GM18498 (cell line): Measurements from ENCODE around the gene ABHD14A.

ENCODE experiments used
- ATAC-seq: cut with Tn5 transposase; IDR thresholded peaks from one replicate; pipeline ENCODE4 v1.9.1; 2021; ENCODE audit warnings: mild to moderate bottlenecking, moderate library complexity; ENCODE audit not compliant: unreplicated experiment

ABHD14A gene

GRCh38 chr3:52013802-52014598 lies 39.1 kb downstream of the ABHD14A start:
- no peak for ATAC-seq

- ATAC-seq = no peak
Observed at GRCh38 chr3:52014613-52015012, 39.7 kb downstream of the ABHD14A start.

DNA sequence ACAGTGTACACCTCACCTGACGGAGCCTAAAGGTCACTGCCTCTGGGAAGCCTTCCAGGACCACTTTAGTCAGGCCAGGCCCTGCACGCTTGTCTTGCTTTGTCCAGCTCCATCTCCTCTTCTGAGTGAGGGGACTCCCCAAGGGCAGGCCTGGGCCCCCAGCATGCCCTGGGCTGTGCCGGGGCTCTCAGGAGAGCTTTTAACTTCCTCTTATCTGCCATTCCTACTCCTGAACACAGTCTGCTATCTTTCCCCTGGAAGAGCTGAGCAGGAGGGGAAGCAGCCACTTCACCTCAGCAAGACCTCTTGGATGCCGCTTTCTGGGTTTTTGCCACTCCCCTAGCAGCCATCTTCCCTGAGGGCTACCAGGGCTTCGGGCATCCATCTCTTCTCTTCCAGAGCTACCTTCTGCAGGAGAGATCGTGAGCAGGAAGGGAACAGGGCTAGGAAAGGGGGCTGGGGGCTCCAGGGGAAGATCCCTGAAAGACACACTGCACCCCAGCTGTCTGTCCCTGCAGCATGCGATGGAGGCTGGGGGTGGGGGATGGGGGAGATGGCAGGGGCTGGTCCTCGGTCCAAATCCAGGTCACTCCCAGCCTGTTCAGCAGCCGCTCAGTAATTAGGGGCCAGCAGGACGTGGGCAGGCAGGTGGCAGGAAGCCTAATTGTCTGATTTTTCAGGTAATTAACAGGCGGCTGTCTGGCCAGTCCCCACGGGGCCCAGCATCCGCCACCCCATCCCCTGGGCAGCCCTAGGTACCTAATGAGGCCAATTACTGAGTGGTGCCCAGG lies 40.8 kb downstream of the ABHD14A start:
- ATAC-seq = no peak

- no peak for ATAC-seq
Observed at GRCh38 chr3:52017586-52017985, 42.7 kb downstream of the ABHD14A start.

DNA sequence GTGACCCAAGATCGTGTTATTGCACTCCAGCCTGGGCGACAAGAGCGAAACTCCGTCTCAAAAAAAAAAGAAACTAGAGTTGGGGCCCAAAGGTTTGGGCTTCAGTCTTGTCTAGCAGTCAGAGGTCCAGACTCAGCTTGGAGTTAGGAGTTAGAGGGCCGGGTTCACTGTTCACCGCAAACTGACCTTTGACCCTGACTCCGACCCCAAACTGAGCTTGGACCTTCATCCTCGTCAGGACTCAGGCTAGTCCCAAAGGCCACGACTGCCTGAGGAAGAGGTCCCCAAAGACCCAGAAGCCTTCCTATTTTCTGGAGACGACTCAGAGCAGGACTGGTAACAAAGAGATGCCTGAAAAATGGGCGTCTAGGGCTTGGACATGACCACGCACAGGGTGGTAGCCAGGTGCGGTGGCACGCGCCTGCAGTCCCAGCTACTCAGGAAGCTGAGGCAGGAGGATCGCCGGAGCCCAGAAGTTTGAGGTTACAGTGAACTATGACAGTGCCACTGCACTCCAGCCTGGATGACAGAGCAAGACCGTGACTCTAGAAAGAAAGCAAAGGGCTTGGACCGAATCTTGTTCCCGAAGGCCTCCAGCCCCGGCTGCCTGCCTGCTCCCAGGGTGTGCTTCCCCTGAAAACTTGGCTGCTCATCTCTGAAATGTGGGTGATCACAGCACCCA lies 43.6 kb downstream of the ABHD14A start:
- ATAC-seq = no peak

DNA sequence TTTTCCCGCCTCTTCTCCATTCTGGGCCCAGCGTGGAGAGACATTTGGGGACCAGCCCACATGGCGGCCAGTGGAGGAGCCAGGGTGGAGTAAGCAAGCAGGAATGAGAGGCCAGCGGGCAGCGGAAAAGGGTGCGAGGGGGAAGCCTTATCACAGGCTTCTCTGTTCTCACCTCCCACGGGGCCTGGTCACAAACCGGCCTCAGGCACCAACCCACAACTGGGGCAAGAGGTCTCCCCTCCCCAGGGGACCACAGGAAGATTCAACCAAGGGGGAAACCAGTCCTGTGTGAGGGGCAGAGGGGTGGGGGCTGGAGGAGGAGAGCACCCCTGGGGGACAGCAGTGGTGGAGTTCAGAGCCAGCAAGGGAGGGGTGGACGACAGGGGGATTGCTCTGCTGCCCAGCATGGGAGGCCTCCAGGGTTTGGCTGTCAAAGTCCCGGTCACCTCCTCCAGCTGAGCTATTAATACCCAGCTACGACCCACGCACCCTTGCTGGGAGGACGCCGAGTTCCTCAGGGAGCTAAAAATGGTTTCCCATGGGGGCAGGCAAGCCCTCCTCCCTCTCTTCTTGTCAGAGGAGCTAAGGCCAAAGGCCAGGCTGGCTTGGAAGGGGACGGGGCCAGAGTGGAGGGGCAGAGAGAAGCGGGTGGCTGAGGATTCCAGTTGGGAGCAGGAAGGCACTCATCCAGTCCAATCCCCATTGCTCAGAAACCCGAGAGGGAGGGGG lies 44.7 kb downstream of the ABHD14A start:
- ATAC-seq = no peak

DNA sequence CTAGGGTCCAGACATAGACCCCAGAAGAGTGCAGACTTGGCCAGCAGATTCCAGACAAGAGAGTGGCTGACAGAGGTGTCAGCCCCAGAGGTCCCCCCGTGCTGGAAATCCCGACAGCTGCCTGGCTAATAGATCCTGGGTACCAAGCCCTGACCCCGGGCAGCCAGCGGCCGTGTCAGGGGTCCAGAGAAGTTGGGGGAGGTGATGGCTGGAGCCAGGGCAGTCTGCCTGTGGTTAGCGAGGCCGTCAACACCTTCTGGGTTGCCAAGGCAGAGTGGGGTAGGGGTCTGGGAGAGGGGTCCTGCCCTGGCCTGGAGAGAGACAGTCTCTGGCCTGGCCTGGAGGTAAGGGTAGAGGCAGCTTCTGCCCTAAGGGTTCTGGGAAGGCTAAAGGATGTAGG lies 45.9 kb downstream of the ABHD14A start:
- ATAC-seq = no peak

- ATAC-seq = no peak
Observed at GRCh38 chr3:52021489-52022268, 46.8 kb downstream of the ABHD14A start.

GRCh38 chr3:52022323-52023100 lies 47.6 kb downstream of the ABHD14A start:
- no peak for ATAC-seq

DNA sequence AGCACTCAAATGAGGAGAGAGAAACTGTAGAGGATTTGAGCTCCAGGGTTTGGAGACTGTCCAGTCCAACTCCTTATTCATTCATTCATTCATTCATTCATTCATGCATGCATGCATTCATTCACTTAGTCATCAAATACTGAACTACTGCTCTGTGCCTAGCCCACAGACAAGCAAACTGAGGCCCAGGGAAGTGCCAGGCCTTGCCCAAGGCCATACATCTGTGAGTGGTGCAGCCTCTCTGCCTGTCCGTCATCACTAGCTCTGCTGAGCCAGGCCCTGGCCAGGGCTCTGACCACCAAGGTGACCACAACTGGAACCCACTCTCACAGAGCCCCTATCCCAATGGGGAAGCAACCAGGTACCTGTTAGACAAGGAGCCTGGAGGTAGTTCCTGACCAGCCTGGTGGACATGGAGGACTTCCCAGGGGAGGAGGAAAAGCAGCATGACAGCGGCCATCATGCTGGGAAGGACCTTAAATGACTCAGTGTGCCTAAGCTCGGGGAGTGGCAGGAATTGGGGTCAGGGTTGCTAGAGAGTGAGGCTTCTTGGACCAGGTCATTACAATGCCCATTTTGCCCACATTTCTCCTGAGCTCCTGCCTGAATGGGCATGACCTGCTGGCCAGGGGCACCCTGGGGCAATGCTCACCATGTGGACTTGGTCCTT lies 48.4 kb downstream of the ABHD14A start:
- ATAC-seq = no peak

DNA sequence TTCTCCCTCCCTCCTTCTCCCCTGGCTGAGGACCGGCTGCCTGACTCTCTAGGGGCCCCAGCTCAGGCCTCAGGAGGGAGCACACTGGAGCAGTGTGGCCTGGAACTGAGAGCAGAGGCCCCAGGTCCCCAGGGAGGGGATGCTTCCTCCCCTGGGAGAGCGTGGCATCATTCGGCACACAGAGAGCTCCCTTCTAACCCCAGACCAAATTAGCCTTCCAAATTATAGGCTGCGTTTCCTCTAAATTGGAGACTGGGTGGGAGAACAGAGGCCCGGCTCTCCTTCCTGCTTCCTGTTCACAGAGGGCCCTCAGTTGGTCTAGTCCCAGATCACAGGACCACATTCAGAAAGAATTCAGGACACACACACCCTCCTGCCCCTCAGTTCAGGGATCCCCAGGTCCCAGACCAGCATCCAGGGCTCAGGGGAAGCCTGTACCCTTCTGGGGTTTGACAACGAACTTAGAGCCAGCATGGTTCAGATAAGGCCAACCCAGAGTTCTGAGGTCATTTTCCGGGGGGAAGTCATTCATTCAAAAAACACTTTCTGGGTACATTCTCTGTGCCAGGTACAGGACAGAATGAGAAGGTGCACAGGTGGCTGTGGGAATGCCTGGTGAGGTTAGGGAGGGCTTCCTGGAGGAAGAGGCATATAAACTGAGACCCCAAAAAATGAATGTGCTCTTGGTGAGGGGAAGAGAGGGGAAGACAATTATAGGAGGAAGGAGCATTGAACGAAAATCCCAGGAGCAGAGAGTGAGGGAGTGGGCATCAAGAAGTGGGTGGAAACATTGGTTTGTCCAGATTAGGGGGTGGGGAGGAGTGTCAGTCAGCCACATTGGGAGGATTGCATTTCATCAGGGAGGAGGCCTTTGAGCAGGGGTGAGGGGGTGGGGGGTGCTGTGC lies 49.2 kb downstream of the ABHD14A start:
- no peak for ATAC-seq

DNA sequence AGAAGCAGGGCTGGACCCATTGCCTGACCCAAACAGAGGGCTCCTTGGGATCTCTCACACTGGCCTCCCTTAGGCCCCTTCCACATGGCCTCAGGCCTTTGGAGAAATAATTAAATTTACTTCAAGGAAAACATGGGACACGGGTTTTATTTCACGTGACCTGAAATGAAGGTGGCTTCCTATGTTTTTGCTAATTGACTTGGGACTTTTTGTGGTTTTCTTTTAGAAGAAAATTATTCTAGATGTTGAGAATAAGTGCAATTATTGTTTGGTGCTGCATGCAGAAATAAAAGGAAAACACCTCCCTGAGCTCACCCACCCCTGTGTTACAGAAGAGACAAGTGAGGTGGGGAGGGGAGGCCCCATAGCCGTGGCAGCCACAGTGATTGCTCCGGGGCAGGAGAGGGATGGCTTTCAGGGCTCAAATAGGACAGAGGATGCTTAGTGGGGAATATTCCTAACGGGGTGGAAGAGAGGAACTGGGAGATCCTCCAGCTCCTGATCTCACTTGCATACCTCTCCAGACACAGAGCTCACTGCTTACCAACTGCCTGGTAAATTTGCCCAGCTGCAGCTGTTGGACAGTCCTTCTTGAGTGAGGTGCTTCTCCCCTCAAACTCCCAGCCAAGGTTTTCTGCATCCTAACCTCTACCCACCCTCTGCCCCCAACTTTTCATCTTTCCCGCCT lies 50.0 kb downstream of the ABHD14A start:
- ATAC-seq = no peak

- ATAC-seq = no peak
Observed at GRCh38 chr3:52025453-52025852, 50.6 kb downstream of the ABHD14A start.

DNA sequence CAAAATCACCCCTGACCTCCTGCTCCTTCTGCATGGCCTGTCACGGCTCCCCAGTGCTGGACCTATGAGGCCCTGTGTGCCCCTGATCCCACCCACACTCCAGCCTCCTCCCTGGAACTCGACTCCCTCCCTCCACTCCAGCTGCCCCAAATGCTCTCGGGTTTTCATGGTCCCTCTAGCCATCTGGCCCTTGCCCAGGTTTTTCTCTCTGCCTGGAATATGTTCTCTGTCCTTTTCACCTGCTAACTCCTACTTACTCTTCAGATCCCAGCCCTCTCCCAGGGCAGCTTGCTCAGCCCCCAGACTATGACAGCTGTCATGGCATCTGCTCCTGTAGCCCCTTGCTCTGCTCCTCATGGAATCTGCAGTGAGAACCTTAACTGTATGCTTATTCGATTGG lies 51.2 kb downstream of the ABHD14A start:
- ATAC-seq = no peak

- no peak for ATAC-seq
Observed at GRCh38 chr3:52028572-52028971, 53.7 kb downstream of the ABHD14A start.

DNA sequence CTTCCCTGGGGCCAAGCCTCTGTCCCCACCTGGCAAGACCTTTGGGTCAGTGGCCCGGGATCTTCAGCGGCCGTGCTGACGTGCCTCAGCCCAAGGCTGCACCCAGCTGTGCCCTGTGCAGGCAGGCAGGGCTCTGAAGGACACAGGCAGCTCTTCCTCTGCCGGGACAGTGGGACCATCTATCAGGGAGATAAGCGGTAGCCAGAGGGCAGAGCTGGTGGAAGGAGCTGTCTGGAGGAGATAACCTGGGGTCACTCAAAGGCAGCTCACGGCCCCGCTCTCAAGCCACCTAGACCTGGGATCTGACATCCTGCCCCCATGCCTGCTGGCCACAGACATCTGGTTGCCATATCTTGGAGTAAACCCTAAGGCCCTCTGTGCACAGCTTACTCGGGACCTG lies 54.2 kb downstream of the ABHD14A start:
- ATAC-seq = no peak

- no peak for ATAC-seq
Observed at GRCh38 chr3:52029535-52029934, 54.7 kb downstream of the ABHD14A start.
